Measurements from ENCODE around the gene APOB. TPM values are rescaled to one million over a fixed set of nuclear protein-coding genes. Genes with fewer than 3 reads are reported as not detected.

The APOB gene
- polyA plus RNA-seq, 1 donor: 863 TPM

GRCh38 chr2:20986024-20986939 is 57.6 kb downstream of the APOB start:
- Histone ChIP-seq H3K27ac (ENCODE audit: low read length) (no peak overlapping the region), H3K4me1 (ENCODE audit: control insufficient read depth, insufficient read depth, low read length) (no peaks in the 10 kb centered on the region)
- DNase-seq: no peak

GRCh38 chr2:20985062-20985461 is 58.8 kb downstream of the APOB start:
- no peak for DNase-seq
- Histone ChIP-seq H3K36me3 (ENCODE audit: control insufficient read depth, insufficient read depth, low read length) (no peaks in the 10 kb centered on the region), H3K27ac (ENCODE audit: low read length) (no peak overlapping the region), H3K4me3 (ENCODE audit: low read length) (no peak overlapping the region), H3K9me3 (ENCODE audit: control insufficient read depth, low read depth, low read length) (no peaks in the 10 kb centered on the region), H3K4me1 (ENCODE audit: control insufficient read depth, insufficient read depth, low read length) (no peaks in the 10 kb centered on the region), H3K27me3 (ENCODE audit: control insufficient read depth, insufficient read depth, low read length) (no peaks in the 10 kb centered on the region)
- WGBS (ENCODE audit: insufficient coverage, low lambda C conversion rate): no CpG with 5 or more reads among the region's 5 CpGs

More at GRCh38 chr2:20986024-20986939, 57.6 kb downstream of the APOB start:
- H3K36me3 ChIP-seq (ENCODE audit: control insufficient read depth, insufficient read depth, low read length): no peaks in the 10 kb centered on the region
- WGBS (ENCODE audit: insufficient coverage, low lambda C conversion rate): no CpG with 5 or more reads among the region's 5 CpGs
- H3K27me3 ChIP-seq (ENCODE audit: control insufficient read depth, insufficient read depth, low read length): no peaks in the 10 kb centered on the region
- H3K9me3 ChIP-seq (ENCODE audit: control insufficient read depth, low read depth, low read length): no peaks in the 10 kb centered on the region
- no peak overlapping the region for H3K4me3 ChIP-seq (ENCODE audit: low read length)

- Histone ChIP-seq H3K4me3 (ENCODE audit: low read length) (no peak overlapping the region), H3K27ac (ENCODE audit: low read length) (no peak overlapping the region), H3K27me3 (ENCODE audit: control insufficient read depth, insufficient read depth, low read length) (no peaks in the 10 kb centered on the region), H3K4me1 (ENCODE audit: control insufficient read depth, insufficient read depth, low read length) (no peaks in the 10 kb centered on the region), H3K9me3 (ENCODE audit: control insufficient read depth, low read depth, low read length) (no peaks in the 10 kb centered on the region), H3K36me3 (ENCODE audit: control insufficient read depth, insufficient read depth, low read length) (no peaks in the 10 kb centered on the region)
- no peak for DNase-seq
- 100% methylated on average over 1 of the region's 8 CpGs for whole genome bisulfite sequencing (ENCODE audit: insufficient coverage, low lambda C conversion rate)
Measured at GRCh38 chr2:20984408-20984807, 59.5 kb downstream of the APOB start.

GRCh38 chr2:20983844-20984243 is 60.0 kb downstream of the APOB start:
- no peaks in the 10 kb centered on the region for H3K36me3 ChIP-seq (ENCODE audit: control insufficient read depth, insufficient read depth, low read length)
- WGBS (ENCODE audit: insufficient coverage, low lambda C conversion rate): 0% methylated on average over 1 of the region's 3 CpGs

GRCh38 chr2:20982861-20983260 is 61.0 kb downstream of the APOB start:
- Histone ChIP-seq H3K36me3 (ENCODE audit: control insufficient read depth, insufficient read depth, low read length) (no peaks in the 10 kb centered on the region), H3K4me3 (ENCODE audit: low read length) (no peak overlapping the region), H3K9me3 (ENCODE audit: control insufficient read depth, low read depth, low read length) (no peaks in the 10 kb centered on the region), H3K4me1 (ENCODE audit: control insufficient read depth, insufficient read depth, low read length) (no peaks in the 10 kb centered on the region), H3K27me3 (ENCODE audit: control insufficient read depth, insufficient read depth, low read length) (no peaks in the 10 kb centered on the region), H3K27ac (ENCODE audit: low read length) (no peak overlapping the region)
- 69% methylated on average over 2 of the region's 7 CpGs for WGBS (ENCODE audit: insufficient coverage, low lambda C conversion rate)
- DNase-seq: no peak

More at GRCh38 chr2:20983844-20984243, 60.0 kb downstream of the APOB start:
- DNase-seq: no peak
- no peaks in the 10 kb centered on the region for H3K27me3 ChIP-seq (ENCODE audit: control insufficient read depth, insufficient read depth, low read length)
- H3K4me3 ChIP-seq (ENCODE audit: low read length): no peak overlapping the region
- no peaks in the 10 kb centered on the region for H3K4me1 ChIP-seq (ENCODE audit: control insufficient read depth, insufficient read depth, low read length)
- H3K9me3 ChIP-seq (ENCODE audit: control insufficient read depth, low read depth, low read length): no peaks in the 10 kb centered on the region
- no peak overlapping the region for H3K27ac ChIP-seq (ENCODE audit: low read length)

GRCh38 chr2:20977520-20978180 is 66.2 kb downstream of the APOB start:
- no peaks in the 10 kb centered on the region for H3K27me3 ChIP-seq (ENCODE audit: control insufficient read depth, insufficient read depth, low read length)
- no peaks in the 10 kb centered on the region for H3K9me3 ChIP-seq (ENCODE audit: control insufficient read depth, low read depth, low read length)
- no peak overlapping the region for H3K27ac ChIP-seq (ENCODE audit: low read length)
- no peaks in the 10 kb centered on the region for H3K4me1 ChIP-seq (ENCODE audit: control insufficient read depth, insufficient read depth, low read length)
- no CpG with 5 or more reads among the region's 4 CpGs for WGBS (ENCODE audit: insufficient coverage, low lambda C conversion rate)
- no peaks in the 10 kb centered on the region for H3K36me3 ChIP-seq (ENCODE audit: control insufficient read depth, insufficient read depth, low read length)
- DNase-seq: no peak
- H3K4me3 ChIP-seq (ENCODE audit: low read length): no peak overlapping the region

- Histone ChIP-seq H3K27me3 (ENCODE audit: control insufficient read depth, insufficient read depth, low read length) (no peaks in the 10 kb centered on the region), H3K27ac (ENCODE audit: low read length) (no peak overlapping the region), H3K36me3 (ENCODE audit: control insufficient read depth, insufficient read depth, low read length) (no peaks in the 10 kb centered on the region), H3K4me1 (ENCODE audit: control insufficient read depth, insufficient read depth, low read length) (no peaks in the 10 kb centered on the region), H3K9me3 (ENCODE audit: control insufficient read depth, low read depth, low read length) (no peaks in the 10 kb centered on the region), H3K4me3 (ENCODE audit: low read length) (no peak overlapping the region)
- no CpG with 5 or more reads among the region's 4 CpGs for WGBS (ENCODE audit: insufficient coverage, low lambda C conversion rate)
- DNase-seq: no peak
Measured at GRCh38 chr2:20976527-20976926, 67.3 kb downstream of the APOB start.

GRCh38 chr2:20972792-20973565 is 70.9 kb downstream of the APOB start:
- no CpG with 5 or more reads among the region's 2 CpGs for WGBS (ENCODE audit: insufficient coverage, low lambda C conversion rate)
- Histone ChIP-seq H3K4me3 (ENCODE audit: low read length) (no peak overlapping the region), H3K4me1 (ENCODE audit: control insufficient read depth, insufficient read depth, low read length) (no peaks in the 10 kb centered on the region), H3K9me3 (ENCODE audit: control insufficient read depth, low read depth, low read length) (no peaks in the 10 kb centered on the region), H3K27me3 (ENCODE audit: control insufficient read depth, insufficient read depth, low read length) (peaks cover 6% of the 10 kb centered on the region), H3K27ac (ENCODE audit: low read length) (no peak overlapping the region), H3K36me3 (ENCODE audit: control insufficient read depth, insufficient read depth, low read length) (no peaks in the 10 kb centered on the region)
- no peak for DNase-seq

GRCh38 chr2:20972110-20972509 is 71.8 kb downstream of the APOB start:
- no peak overlapping the region for H3K4me3 ChIP-seq (ENCODE audit: low read length)
- WGBS (ENCODE audit: insufficient coverage, low lambda C conversion rate): 36% methylated on average over 4 of the region's 5 CpGs
- peaks cover 10% of the 10 kb centered on the region for H3K27me3 ChIP-seq (ENCODE audit: control insufficient read depth, insufficient read depth, low read length)
- H3K4me1 ChIP-seq (ENCODE audit: control insufficient read depth, insufficient read depth, low read length): no peaks in the 10 kb centered on the region
- no peak for DNase-seq
- H3K9me3 ChIP-seq (ENCODE audit: control insufficient read depth, low read depth, low read length): no peaks in the 10 kb centered on the region
- H3K36me3 ChIP-seq (ENCODE audit: control insufficient read depth, insufficient read depth, low read length): no peaks in the 10 kb centered on the region
- no peak overlapping the region for H3K27ac ChIP-seq (ENCODE audit: low read length)

- no peak overlapping the region for H3K27ac ChIP-seq (ENCODE audit: low read length)
- H3K4me1 ChIP-seq (ENCODE audit: control insufficient read depth, insufficient read depth, low read length): no peaks in the 10 kb centered on the region
- H3K36me3 ChIP-seq (ENCODE audit: control insufficient read depth, insufficient read depth, low read length): no peaks in the 10 kb centered on the region
- H3K4me3 ChIP-seq (ENCODE audit: low read length): no peak overlapping the region
- peaks cover 22% of the 10 kb centered on the region for H3K27me3 ChIP-seq (ENCODE audit: control insufficient read depth, insufficient read depth, low read length)
- H3K9me3 ChIP-seq (ENCODE audit: control insufficient read depth, low read depth, low read length): no peaks in the 10 kb centered on the region
- no peak for DNase-seq
- 100% methylated on average over 2 of the region's 4 CpGs for WGBS (ENCODE audit: insufficient coverage, low lambda C conversion rate)
Measured at GRCh38 chr2:20970068-20970467, 73.8 kb downstream of the APOB start.
